Astrocyte of the cerebellum (primary cell): ENCODE measurements around the gene GALP.
A peak's percentile ranks its signal among the peaks of the same experiment; 100 is the strongest.
"Not testable (repeated sequence)": the region's sequence is repeated elsewhere in the genome, so short reads cannot be mapped to it uniquely, and the experiment has no call there.

ENCODE experiments used
- DNase-seq: peaks from one replicate; pipeline ENCODE4 v3.0.0-alpha.2; 2011; ENCODE audit warnings: low read depth
- H3K4me3 ChIP-seq: 2 replicates; pipeline ENCODE4 v1.5.1; 2011; ENCODE audit warnings: mild to moderate bottlenecking, low read depth, low read length, moderate library complexity
- CTCF ChIP-seq: IDR thresholded peaks from 2 replicates; pipeline ENCODE4 v1.5.1; 2012; ENCODE audit warnings: low read length, low read depth, moderate library complexity, mild to moderate bottlenecking; ENCODE audit errors: missing control alignments
- in situ Hi-C: cut with HindIII; loops from 2 replicates; pipeline ENCODE4 v1.10.0; 2017; ENCODE audit warnings: low sequenced_read_pairs

The GALP gene

DNA sequence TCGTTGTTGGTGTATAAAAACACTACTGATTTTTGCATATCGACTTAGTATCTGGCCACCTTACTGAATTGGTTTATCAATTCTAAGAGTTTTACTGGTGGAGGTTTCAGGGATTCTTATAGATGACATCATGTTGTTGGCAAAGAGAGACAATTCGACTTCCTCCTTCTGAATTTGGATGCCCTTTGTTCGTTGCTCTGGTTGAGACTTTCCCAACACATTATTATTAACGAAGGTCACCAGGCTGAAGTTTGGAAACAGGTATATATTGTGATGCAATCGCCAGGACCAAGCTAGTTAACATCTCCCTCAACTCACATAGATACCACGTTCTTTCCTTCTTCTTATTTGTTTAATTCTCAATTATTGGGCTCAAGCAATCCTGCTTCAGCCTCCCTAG lies 23.9 kb downstream of the GALP start:
- in situ Hi-C loops, result no loop called here
- no peak for TF ChIP-seq CTCF
- no peak for DNase-seq
- no peak overlapping the region for H3K4me3 ChIP-seq

DNA sequence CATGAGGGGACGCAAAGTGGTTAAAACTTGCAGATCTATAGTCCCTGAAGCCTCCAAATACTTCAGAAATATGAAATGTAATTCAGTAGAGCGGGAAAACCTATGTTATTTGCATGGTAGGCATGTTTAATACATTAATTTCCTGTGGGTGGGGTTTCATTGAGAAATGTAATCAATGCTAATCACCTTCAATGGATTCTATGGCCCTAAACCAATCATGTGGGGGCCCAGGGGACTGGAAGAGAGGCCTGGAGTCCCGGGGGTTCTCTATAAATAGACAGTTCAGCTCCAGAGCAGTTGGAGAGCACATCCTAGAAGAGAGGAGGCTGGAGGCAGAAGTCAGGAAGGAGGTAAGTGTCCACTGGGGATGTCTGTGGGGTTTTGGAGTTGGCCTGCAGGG lies 26.2 kb downstream of the GALP start, which contains the start of gene ZSCAN5C:
ZSCAN5C (plus strand) TSS at position 301 of the 400 bp plus-strand sequence. CDS start 3,641 bp downstream, outside the sequence.
- no peak for TF ChIP-seq CTCF
- DNase-seq, result no peak
- no peak within 1 kb of the TSS for H3K4me3 ChIP-seq
- in situ Hi-C loops, result no loop called here

DNA sequence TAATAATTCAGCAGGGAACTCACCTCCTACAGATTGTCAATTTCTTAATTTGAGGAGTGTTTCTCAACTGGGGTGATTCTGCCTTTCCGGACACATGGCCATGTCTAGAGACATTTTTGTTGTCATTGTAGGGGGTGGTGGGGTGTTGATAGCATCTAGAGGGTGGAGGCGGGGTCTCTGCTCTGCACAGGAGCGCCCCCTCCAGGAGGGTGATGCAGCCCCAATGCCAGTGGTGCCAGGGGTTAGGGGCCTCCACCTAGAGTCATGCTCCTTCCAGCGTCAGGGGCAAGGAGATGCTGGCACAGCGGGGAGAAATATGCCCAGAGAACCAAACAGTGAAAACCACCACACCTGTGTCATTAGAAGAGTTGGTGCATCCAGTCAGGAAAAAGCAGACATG lies 31.8 kb downstream of the GALP start:
- in situ Hi-C loops, H3K4me3 ChIP-seq, DNase-seq: not testable (repeated sequence)

GRCh38 chr19:56209091-56209490 lies 33.3 kb downstream of the GALP start:
- DNase-seq, result no peak
- in situ Hi-C loops, result no loop called here
- no peak overlapping the region for H3K4me3 ChIP-seq
- no peak for TF ChIP-seq CTCF

DNA sequence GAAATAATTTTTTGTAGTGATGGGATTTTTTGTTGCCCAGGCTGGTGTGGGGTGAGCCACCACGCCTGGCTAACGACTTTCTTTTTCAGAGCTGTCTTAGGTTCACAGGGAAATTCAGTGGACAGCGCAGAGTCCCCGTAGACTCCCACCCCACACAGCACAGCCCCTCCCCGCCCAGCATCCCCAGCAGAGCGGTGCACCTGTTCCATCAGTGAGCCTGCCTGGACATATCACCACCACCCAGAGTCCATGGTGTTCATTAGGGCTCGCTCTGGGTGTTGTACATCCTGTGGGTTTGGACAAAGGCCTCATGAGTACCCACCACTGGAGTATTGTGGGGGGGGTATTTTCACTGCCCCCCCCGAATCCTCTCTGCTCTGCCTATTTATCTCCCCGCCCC lies 34.2 kb downstream of the GALP start:
- in situ Hi-C loops, DNase-seq, H3K4me3 ChIP-seq: not testable (repeated sequence)

DNA sequence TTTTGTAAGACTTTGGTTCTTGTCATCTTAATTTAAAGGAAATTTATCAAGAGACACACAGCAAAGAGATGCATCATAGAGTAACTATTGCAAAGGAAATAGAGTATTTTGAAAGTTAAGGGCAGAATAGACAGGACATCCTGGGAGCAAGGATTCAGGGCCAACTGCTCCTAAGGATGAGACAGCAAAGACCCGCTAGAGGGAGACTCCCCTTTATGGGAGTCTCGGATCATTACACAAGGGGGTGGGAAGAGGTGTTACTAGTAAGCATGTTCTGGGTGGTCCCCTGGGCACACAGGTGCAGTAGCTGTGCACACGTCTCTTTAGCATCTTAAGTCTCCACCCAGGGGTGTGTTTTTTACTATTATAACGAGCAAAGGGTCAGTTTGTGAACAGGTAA lies 35.9 kb downstream of the GALP start:
- no peak overlapping the region for H3K4me3 ChIP-seq
- TF ChIP-seq CTCF, result no peak
- DNase-seq, result no peak
- in situ Hi-C loops, result no loop called here

DNA sequence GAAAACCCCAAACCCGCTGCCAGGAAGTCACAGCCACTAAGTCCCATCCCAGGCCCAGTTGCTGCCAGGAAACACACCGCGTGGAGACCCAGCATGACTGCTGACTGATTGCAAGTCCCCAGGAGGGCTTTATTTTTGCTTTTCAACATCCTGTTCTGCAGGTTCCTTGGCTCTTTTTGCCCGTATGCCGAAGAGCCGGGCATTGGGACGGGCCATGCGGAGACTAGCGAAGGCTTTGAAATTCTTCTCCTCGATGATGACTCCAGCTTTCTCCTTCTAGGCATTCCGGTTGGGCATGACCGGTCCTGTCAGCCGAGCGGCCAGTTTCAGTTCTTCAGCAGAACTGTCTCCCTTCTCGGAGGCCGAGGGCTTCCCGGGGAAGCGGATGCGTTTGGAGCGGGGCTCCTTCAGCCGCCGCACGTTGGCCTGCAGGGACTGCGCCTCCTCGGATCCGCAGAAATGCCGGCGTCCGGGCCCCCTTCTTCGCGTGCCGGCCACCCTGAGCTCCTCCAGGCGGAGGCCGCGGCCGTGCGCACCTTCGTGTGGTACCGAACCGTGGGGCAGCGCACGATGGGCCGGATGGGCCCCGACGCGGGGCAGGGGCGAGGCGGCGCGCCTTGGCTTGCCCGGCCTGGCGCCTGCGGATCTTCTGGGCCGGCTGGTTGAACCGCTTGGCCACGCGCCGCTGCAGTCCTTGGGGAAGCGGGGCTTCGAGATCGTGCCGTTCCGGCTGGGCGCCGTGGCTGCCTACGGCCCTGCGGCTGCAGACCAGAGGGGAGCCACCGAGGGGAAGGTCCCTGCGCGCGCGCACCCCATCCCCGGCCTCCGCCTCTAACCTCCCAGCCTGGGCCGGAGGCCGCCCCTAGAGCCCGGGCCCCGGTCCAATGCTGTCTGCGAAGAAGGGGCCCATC lies 41.5 kb downstream of the GALP start:
- DNase-seq, result no peak
- TF ChIP-seq CTCF, result no peak
- in situ Hi-C loops, result no loop called here
- H3K4me3 ChIP-seq, result peak overlapping the region; percentile 30
